ENCODE measurements around the gene CHCHD3.
"Not testable (repeated sequence)": the region's sequence is repeated elsewhere in the genome, so short reads cannot be mapped to it uniquely, and the experiment has no call there.

CHCHD3 gene

DNA sequence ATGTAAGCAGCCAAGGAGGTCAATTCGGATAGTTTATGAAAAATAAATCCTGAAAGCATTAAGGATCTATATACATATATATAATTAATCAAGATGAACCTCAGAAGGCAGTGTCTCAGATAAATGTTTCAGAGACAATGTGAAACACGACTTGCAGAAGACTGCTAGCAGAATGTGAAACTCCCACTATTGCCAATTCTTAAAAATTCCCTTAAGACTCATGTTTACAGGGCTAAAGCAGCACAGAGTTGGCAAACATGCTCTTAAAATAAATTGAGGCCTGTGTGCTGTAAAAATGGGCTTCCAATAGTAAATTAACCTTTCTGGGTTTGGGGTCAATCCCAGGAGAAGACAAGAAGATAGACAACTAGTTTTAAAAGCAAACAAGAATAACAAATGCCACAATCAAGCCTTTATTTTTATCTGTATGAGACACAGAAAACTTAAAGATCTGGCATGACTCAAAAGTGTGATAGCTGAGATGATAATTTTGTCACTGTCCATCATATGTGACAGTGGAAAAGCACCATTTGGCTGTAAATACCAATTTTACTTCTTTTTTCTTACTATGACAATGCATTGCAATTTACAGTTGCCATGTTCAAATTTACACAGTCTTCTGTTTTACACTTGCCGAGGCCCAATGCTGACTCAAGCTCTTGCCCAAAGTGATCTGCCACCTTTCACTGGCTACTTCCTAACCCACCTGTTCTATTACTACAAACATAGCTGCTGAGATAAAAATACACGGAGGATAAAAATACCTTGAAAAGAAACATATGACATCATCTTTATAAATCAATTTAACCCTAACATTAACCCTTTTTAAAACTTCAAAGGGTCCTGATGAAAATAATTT, 78.6 kb downstream of the CHCHD3 start:
- DNase-seq (ENCODE audit: low spot score), result no peak

DNA sequence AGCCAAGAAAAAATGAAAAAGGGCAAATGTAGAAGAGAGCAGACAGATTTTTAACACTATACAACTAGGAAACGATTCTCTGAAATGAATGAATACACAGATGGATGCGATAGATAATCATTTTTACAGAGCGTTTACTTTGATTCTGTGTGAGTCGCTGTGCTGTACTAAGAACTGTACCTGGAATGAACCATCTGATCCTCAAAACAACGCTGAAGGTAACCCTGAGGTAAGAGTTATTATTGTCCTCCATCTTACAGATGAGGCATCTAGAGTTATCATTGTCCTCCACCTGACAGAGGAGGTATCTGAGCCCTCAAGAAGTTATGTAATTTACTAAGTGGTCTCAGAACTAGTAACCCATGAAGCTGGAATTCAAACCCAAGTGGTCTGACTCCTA, 80.2 kb downstream of the CHCHD3 start:
- DNase-seq (ENCODE audit: low spot score), result no peak

DNA sequence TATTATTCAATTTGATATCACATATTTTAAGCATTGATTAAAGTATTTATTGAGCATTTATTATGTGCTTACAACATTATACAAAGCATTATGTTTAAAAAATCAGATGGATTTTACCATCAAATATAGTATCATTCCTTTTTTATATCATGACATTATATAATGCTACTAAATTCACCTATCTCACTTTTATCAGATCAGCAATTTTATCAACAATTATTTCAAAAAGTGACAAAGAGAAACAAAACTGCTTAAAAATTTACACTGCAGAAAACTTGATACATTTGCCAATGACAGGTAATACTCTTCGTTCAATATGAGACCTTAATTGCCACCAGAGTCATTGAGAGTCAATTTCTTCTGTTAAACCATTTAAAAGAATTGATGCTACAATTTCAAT, 82.0 kb downstream of the CHCHD3 start:
- no peak for DNase-seq (ENCODE audit: low spot score)

DNA sequence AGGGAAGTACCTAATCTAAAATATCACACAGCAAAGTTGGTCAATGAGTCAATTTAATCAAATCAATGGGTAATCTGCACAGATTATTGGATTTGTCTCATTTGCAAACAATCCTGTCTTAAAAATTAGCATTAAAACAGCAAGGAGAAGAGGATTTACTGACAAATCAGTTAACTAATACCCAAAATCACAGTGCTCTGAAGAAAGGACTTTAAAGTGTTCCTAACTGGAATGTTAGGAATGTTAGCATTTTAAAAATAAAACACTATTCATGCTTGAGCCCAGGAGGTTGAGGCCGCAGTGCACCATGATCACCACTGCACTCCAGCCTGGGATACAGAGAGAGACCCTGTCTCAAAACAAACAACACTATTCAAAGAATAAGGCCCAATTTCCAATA, 83.1 kb downstream of the CHCHD3 start:
- DNase-seq (ENCODE audit: low spot score), result no peak

- DNase-seq (ENCODE audit: low spot score), result no peak
Measured at GRCh38 chr7:132997505-132997904, 84.4 kb downstream of the CHCHD3 start.

DNA sequence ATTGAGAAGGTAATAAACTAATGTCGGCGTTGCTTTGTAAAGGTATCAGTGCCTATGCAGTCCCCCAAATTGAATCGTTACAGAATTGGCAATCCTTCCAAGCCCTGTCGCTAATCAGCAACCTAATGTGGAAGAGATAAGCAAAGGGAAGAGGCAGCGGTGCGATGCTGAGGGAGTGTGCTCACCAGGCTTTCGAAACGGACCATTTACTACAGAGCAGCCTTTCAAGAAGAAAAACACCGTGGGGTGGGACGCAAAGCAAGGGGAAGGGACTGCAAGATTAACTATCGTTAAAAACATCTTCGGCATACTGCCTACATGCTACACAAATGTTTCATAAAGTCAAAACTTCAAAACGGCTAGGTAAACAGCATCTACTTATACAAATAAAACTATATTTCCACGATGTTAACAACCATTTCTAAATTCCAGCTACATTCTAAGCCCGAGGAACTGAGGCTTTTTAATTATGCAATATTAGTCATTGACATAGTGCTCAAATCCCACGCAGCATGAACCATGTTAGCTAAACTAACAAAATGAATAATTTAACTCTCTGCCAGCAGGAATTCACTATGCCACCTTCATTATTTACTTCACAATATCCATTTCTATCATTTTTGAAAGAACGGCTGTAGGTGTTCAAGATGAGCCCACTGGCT, 85.2 kb downstream of the CHCHD3 start:
- DNase-seq (ENCODE audit: low spot score), result no peak

DNA sequence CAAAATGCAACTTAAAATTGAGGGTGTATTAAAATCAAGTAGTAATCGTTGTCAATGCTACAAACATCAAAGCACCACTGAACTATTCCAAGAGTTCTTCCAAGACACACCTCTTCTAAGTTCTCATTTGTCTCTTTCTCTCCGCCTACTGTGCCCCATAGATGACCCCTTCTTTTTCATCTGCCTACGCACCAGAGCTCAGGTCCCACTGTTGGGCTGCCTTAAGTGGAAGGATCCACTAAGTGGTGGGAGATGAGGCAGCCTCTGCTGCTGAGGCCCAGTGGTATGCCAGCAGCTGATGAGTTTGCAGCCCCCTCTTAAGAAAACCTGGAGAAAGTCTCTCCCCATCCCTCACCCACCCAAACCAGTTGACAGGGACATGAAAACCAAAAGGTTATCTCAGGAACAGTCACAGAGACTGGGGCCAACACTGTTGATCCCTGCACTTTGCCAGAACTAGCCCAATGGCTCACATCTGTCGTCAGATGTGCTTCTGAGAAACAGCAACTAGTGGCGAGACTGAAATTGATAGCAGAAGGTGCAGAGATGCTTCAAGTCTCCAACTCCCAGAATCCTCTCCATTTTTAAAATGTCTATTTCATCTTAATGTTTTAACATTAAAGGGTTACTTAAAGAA, 88.4 kb downstream of the CHCHD3 start:
- no peak for DNase-seq (ENCODE audit: low spot score)

GRCh38 chr7:132991615-132992587, 90.0 kb downstream of the CHCHD3 start:
- no peak for DNase-seq (ENCODE audit: low spot score)

- no peak for DNase-seq (ENCODE audit: low spot score)
Measured at GRCh38 chr7:132988117-132988516, 93.8 kb downstream of the CHCHD3 start.

DNA sequence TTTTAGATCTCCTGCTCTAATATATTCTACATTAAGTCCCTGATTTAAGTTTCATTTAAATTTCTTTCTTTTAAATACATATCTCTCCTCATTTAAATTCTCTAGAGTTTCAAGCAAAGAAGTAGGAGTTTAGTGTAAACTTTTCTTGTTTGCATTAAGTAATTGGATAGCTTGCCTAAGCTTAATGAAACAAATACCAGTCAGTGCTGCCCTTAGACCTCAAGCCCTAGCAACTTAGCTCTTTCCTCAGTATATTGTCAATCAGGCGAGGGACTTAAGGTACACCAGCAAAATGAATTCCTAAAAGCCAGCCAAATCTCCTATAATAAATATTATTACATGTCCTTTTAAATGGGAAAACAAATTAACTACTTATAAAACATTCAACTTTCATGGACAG, 101.5 kb downstream of the CHCHD3 start:
- no peak for DNase-seq (ENCODE audit: low spot score)

GRCh38 chr7:132979524-132979923, 102.4 kb downstream of the CHCHD3 start:
- DNase-seq (ENCODE audit: low spot score), result no peak

GRCh38 chr7:132977234-132977633, 104.7 kb downstream of the CHCHD3 start:
- no peak for DNase-seq (ENCODE audit: low spot score)

DNA sequence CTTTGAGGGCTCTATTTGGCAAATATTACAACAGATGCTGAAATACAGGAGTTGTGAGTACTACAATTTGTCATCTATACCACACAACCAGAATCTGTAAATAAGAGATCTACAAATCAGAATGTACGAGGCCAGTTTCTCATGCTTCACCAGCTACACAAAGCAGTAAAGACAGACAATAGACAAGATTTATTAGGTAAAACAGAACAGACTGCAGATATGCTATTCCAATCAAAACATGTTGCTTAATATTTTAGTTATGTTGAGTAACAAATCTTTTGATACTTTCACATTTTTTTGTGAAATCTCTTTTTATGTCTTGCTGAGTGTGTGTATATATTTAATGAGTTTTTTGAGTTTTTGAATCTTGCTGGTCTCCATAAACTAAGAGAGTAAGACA, 109.1 kb downstream of the CHCHD3 start:
- no peak for DNase-seq (ENCODE audit: low spot score)

DNA sequence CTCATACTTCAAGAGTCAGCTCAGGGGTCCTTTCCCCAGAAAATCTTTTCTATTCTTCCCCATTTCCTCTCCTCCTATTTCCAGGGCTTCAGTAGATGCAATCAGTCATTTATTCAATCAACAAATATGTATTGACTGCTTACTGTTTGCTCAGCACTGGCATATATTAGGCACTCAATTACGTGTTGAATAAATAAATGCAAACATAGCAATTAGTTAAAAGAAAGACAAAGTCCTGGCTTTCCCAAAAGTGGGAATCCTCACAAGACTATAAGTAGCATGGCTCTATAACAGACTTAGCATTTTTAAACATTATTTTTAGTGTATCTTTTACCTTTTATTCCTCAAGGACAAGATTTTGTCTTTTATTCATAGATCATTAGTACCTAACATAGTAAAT, 111.6 kb downstream of the CHCHD3 start:
- DNase-seq (ENCODE audit: low spot score), result no peak

GRCh38 chr7:132969520-132969919, 112.4 kb downstream of the CHCHD3 start:
- no peak for DNase-seq (ENCODE audit: low spot score)

- not testable (repeated sequence) for DNase-seq (ENCODE audit: low spot score)
Measured at GRCh38 chr7:132967470-132967848, 114.4 kb downstream of the CHCHD3 start.

DNA sequence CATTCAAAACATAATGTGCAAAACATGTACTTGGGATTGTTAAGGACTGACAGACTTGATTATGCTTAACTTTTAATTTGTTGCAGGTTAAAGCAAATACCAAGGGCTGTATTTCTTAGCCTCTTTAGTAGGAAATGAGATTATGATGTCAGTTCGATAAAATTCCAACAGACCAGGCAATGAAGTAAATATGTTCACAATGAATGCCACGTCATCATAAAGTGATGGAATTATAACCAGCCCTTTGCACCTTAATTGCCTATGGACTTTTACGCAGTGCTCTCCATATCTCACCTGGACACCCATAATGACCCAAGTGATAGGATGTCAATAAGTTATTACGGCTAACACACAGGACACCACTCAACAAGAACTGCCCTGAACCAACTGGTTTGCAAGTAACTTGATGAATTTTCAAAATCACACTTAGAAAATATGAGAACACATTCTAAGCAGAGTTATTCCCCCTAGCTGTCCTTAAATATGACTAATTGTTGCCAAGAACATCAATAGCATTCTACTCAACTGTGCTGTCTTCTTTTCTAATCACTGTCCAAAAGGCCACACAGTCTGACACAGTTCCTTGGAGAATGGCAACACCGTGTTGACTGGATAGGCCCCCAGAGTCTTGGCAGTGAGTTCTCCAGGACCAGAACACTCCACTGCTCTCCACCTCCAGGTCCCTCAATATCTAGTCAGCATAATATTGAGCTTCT, 115.0 kb downstream of the CHCHD3 start:
- DNase-seq (ENCODE audit: low spot score), result no peak

- no peak for DNase-seq (ENCODE audit: low spot score)
Measured at GRCh38 chr7:132965951-132966350, 115.9 kb downstream of the CHCHD3 start.

DNA sequence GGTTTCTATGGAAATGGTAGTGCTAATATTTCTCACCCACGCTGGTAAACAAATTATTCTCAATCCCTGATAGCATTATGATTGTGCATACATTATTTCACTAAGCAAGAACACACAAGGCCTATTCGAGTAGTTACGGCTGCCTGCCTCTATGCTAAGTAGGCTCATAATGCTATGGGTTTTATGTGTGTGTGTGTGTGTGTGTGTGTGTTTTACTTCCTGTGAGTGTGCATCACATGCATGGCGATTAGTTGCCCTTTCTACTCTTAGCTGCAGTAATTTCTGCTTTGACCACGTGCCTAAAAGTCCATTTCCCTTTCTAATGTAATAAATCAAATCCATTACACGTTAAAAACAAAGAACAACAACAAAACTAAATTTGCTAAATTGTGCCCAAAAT, 117.0 kb downstream of the CHCHD3 start:
- DNase-seq (ENCODE audit: low spot score), result no peak

GRCh38 chr7:132959891-132960290, 122.0 kb downstream of the CHCHD3 start:
- no peak for DNase-seq (ENCODE audit: low spot score)

GRCh38 chr7:132956556-132956955, 125.3 kb downstream of the CHCHD3 start:
- no peak for DNase-seq (ENCODE audit: low spot score)
